GM12891 (cell line): ENCODE data around the gene PABPN1.

Experiments used
- POLR2A ChIP-seq: IDR thresholded peaks from 2 replicates; pipeline ENCODE4 v1.6.1; 2011; ENCODE audit warnings: low read depth, low read length, control low read depth
- POLR2AphosphoS5 ChIP-seq: IDR thresholded peaks from 2 replicates; pipeline ENCODE4 v1.6.1; 2011; ENCODE audit warnings: low read depth, low read length, control low read depth
- SPI1 ChIP-seq: IDR thresholded peaks from 2 replicates; pipeline ENCODE4 v1.6.1; 2011; ENCODE audit warnings: low read depth, low read length, control low read depth
- TAF1 ChIP-seq: IDR thresholded peaks from 2 replicates; pipeline ENCODE4 v1.6.1; 2011; ENCODE audit warnings: low read depth, low read length, control low read depth

- TF ChIP-seq TAF1 (no peak), POLR2AphosphoS5 (no peak), POLR2A (no peak), SPI1 (no peak)
These were observed 43.1 kb downstream of the PABPN1 start for GRCh38 chr14:23364164-23365035.
